HFF-Myc (cell line): ENCODE data around the gene ANK3.

Experiments used
- DNase-seq: peaks from one replicate; pipeline ENCODE4 v3.0.0-alpha.2; 2011; ENCODE audit warnings: low read depth; ENCODE audit errors: extremely low read depth
- H3K4me3 ChIP-seq: replicated peaks from 2 replicates; pipeline ENCODE4 v1.5.1; 2011; ENCODE audit warnings: low read depth, mild to moderate bottlenecking, control low read depth, low read length
- CTCF ChIP-seq: IDR thresholded peaks from 2 replicates; pipeline ENCODE4 v1.5.1; 2012; ENCODE audit warnings: mild to moderate bottlenecking, low read depth, low read length, control low read depth; ENCODE audit errors: missing control alignments

ANK3 gene

GRCh38 chr10:60276232-60276631 lies 113.4 kb downstream of the ANK3 start:
- TF ChIP-seq CTCF, result no peak
- no peak for DNase-seq
- no peak overlapping the region for H3K4me3 ChIP-seq

GRCh38 chr10:60271319-60272040 lies 118.2 kb downstream of the ANK3 start:
- no peak overlapping the region for H3K4me3 ChIP-seq
- no peak for TF ChIP-seq CTCF
- DNase-seq, result no peak

- TF ChIP-seq CTCF, result no peak
- no peak for DNase-seq
- no peak overlapping the region for H3K4me3 ChIP-seq
These were observed 119.2 kb downstream of the ANK3 start for GRCh38 chr10:60270426-60270825.

- TF ChIP-seq CTCF, result no peak
- H3K4me3 ChIP-seq, result no peak overlapping the region
- DNase-seq, result no peak
These were observed 121.9 kb downstream of the ANK3 start for GRCh38 chr10:60267802-60268201.

- TF ChIP-seq CTCF, result no peak
- no peak for DNase-seq
- no peak overlapping the region for H3K4me3 ChIP-seq
These were observed 123.2 kb downstream of the ANK3 start for GRCh38 chr10:60266513-60266912.

GRCh38 chr10:60262647-60263126 lies 127.0 kb downstream of the ANK3 start:
- TF ChIP-seq CTCF, result no peak
- no peak overlapping the region for H3K4me3 ChIP-seq
- DNase-seq, result no peak

- no peak for DNase-seq
- no peak overlapping the region for H3K4me3 ChIP-seq
- TF ChIP-seq CTCF, result no peak
These were observed 129.4 kb downstream of the ANK3 start for GRCh38 chr10:60260321-60260720.
